ENCODE results near the gene JAZF1.

JAZF1 gene

GRCh38 chr7:28161331-28161730, 19.3 kb downstream of the JAZF1 start:
- no peak for DNase-seq (ENCODE audit: low read depth)
- H3K4me3 ChIP-seq (ENCODE audit: low read depth, low read length), result no peak overlapping the region
- TF ChIP-seq CTCF (IDR thresholded peaks at IDR 0.05; ENCODE audit: control insufficient read depth, extremely low read depth, insufficient read depth), result no peak

- no peak for TF ChIP-seq CTCF (IDR thresholded peaks at IDR 0.05; ENCODE audit: control insufficient read depth, extremely low read depth, insufficient read depth)
- no peak for DNase-seq (ENCODE audit: low read depth)
- no peak overlapping the region for H3K4me3 ChIP-seq (ENCODE audit: low read depth, low read length)
These were observed 20.0 kb downstream of the JAZF1 start for GRCh38 chr7:28160551-28160991.

- TF ChIP-seq CTCF (IDR thresholded peaks at IDR 0.05; ENCODE audit: control insufficient read depth, extremely low read depth, insufficient read depth), result no peak
- H3K4me3 ChIP-seq (ENCODE audit: low read depth, low read length), result no peak overlapping the region
- no peak for DNase-seq (ENCODE audit: low read depth)
These were observed 22.7 kb downstream of the JAZF1 start for GRCh38 chr7:28157831-28158416.

- DNase-seq (ENCODE audit: low read depth), result no peak
- TF ChIP-seq CTCF (IDR thresholded peaks at IDR 0.05; ENCODE audit: control insufficient read depth, extremely low read depth, insufficient read depth), result no peak
- H3K4me3 ChIP-seq (ENCODE audit: low read depth, low read length), result no peak overlapping the region
These were observed 23.4 kb downstream of the JAZF1 start for GRCh38 chr7:28157076-28157745.

- H3K4me3 ChIP-seq (ENCODE audit: low read depth, low read length), result no peak overlapping the region
- TF ChIP-seq CTCF (IDR thresholded peaks at IDR 0.05; ENCODE audit: control insufficient read depth, extremely low read depth, insufficient read depth), result no peak
- DNase-seq (ENCODE audit: low read depth), result no peak
These were observed 24.2 kb downstream of the JAZF1 start for GRCh38 chr7:28156401-28156800.

GRCh38 chr7:28155964-28156363, 24.6 kb downstream of the JAZF1 start:
- no peak for TF ChIP-seq CTCF (IDR thresholded peaks at IDR 0.05; ENCODE audit: control insufficient read depth, extremely low read depth, insufficient read depth)
- H3K4me3 ChIP-seq (ENCODE audit: low read depth, low read length), result no peak overlapping the region
- DNase-seq (ENCODE audit: low read depth), result no peak

Data from LNCaP clone FGC (cell line).